Measurements from ENCODE around the gene KCNIP3.
"Not testable (repeated sequence)": the region's sequence is repeated elsewhere in the genome, so short reads cannot be mapped to it uniquely, and the experiment has no call there.

Gene KCNIP3

GRCh38 chr2:95296880-95297487 is at the start of gene KCNIP3:
TSS of gene KCNIP3 (plus strand) at chr2:95297347. CDS start at chr2:95297439, 92 bp downstream.
- no peak for DNase-seq (ENCODE audit: low spot score in 2 of 2)
- H3K4me1 ChIP-seq, result no peaks in the 10 kb centered on the region
- no peak within 1 kb of the TSS for H3K4me3 ChIP-seq
- H3K9me3 ChIP-seq, result no peaks in the 10 kb centered on the region
- in situ Hi-C loops (cut with MboI; ENCODE audit: low sequenced_read_pairs), result no loop called here
- no peaks in the 10 kb centered on the region for H3K36me3 ChIP-seq (replicated peaks)
- no peaks in the 10 kb centered on the region; the same call in 1 of the 2 replicates for H3K27me3 ChIP-seq (ENCODE audit: low read depth)

DNA sequence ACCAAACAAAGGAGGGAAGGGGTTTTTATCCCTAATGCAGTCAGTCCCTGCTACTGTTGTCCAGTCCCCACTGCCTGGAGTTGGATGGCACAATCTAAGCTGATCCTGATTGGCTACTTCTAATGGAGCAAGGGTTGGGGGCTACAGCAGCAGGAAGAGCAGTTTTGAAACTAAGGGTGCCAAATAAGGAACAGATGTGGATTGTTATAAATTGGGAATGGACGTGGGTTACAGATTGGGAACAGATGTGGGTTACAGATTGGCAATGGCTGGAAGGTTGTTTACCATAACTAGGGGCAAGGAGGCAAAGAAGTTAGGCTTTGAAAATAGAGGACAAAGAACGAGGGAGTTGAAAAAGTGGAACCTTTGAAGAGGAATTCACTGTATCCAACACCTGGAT is 38.9 kb upstream of the KCNIP3 start:
- H3K4me3 ChIP-seq, result no peak overlapping the region
- in situ Hi-C loops (cut with MboI; ENCODE audit: low sequenced_read_pairs), result no loop called here

GRCh38 chr2:95260028-95261023 is 36.8 kb upstream of the KCNIP3 start:
- H3K27me3 ChIP-seq (ENCODE audit: low read depth), result no peaks in the 10 kb centered on the region
- H3K4me1 ChIP-seq, result no peaks in the 10 kb centered on the region
- no peaks in the 10 kb centered on the region for H3K9me3 ChIP-seq
- no peak for DNase-seq (ENCODE audit: low spot score in 2 of 2)
- H3K36me3 ChIP-seq (replicated peaks), result no peaks in the 10 kb centered on the region
- H3K4me3 ChIP-seq, result no peak overlapping the region
- in situ Hi-C loops (cut with MboI; ENCODE audit: low sequenced_read_pairs), result no loop called here

More for the DNA sequence above, 38.9 kb upstream of the KCNIP3 start:
- H3K27me3 ChIP-seq (ENCODE audit: low read depth), result no peaks in the 10 kb centered on the region
- H3K36me3 ChIP-seq (replicated peaks), result no peaks in the 10 kb centered on the region
- DNase-seq (ENCODE audit: low spot score in 2 of 2), result no peak
- no peaks in the 10 kb centered on the region for H3K4me1 ChIP-seq
- H3K9me3 ChIP-seq, result no peaks in the 10 kb centered on the region

- Histone ChIP-seq H3K36me3 (replicated peaks) (no peaks in the 10 kb centered on the region), H3K4me1 (no peaks in the 10 kb centered on the region), H3K27me3 (ENCODE audit: low read depth) (no peaks in the 10 kb centered on the region), H3K9me3 (no peaks in the 10 kb centered on the region), H3K4me3 (no peak overlapping the region)
- no peak for DNase-seq (ENCODE audit: low spot score in 2 of 2)
- in situ Hi-C loops (cut with MboI; ENCODE audit: low sequenced_read_pairs), result no loop called here
Observed at GRCh38 chr2:95261602-95262001, 35.5 kb upstream of the KCNIP3 start.

GRCh38 chr2:95262896-95263542 is 34.1 kb upstream of the KCNIP3 start:
- DNase-seq (ENCODE audit: low spot score in 2 of 2), result no peak
- in situ Hi-C loops (cut with MboI; ENCODE audit: low sequenced_read_pairs), result no loop called here
- Histone ChIP-seq H3K9me3 (no peaks in the 10 kb centered on the region), H3K36me3 (replicated peaks) (no peaks in the 10 kb centered on the region), H3K4me1 (no peaks in the 10 kb centered on the region), H3K27me3 (ENCODE audit: low read depth) (no peaks in the 10 kb centered on the region), H3K4me3 (no peak overlapping the region)

DNA sequence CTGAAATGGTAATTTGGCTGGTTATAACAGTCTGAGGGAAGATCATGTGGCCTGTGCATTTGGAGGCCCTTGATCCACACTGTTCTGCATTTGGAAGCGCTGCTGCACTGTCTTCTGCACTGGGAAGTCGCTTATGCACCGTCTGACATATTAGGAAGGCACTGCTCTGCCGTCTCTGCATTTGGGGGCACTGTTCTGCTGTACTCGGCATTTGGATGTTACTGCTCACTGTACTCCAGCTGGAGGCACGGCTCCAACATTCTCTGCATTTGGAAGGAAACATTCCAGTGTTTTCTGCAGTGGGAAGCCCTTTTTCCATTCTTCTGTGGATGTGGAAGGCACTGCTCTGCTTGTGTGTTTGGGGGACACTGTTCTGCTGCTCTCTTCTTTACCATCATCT is 32.5 kb upstream of the KCNIP3 start:
- no peaks in the 10 kb centered on the region for H3K27me3 ChIP-seq (ENCODE audit: low read depth)
- H3K4me1 ChIP-seq, result no peaks in the 10 kb centered on the region
- no peaks in the 10 kb centered on the region for H3K36me3 ChIP-seq (replicated peaks)
- in situ Hi-C loops (cut with MboI; ENCODE audit: low sequenced_read_pairs), result no loop called here
- no peak overlapping the region for H3K4me3 ChIP-seq
- DNase-seq (ENCODE audit: low spot score in 2 of 2), result no peak
- no peaks in the 10 kb centered on the region for H3K9me3 ChIP-seq

DNA sequence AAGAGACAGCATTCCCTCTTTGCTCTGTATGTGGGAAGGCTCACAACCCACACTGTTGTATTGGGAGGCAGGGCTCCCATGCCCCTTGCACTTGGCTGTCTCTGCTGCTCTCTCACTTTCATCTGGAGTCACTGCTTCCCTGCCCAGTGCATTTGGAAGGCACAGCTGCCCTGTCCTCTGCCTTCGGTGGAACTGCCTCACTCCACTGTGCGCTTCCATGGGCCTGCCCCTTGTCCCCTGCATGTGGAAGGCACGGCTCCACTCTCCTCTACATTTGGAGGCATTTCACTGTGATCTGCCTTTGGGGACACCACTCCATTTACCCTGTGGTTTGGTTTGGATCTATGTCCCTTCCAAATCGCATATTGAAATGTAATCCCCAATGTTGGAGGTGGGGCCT is 32.0 kb upstream of the KCNIP3 start:
- in situ Hi-C loops (cut with MboI; ENCODE audit: low sequenced_read_pairs), result no loop called here
- H3K4me3 ChIP-seq, result no peak overlapping the region
- DNase-seq (ENCODE audit: low spot score in 2 of 2), result no peak
- no peaks in the 10 kb centered on the region for H3K9me3 ChIP-seq
- no peaks in the 10 kb centered on the region for H3K4me1 ChIP-seq
- H3K36me3 ChIP-seq (replicated peaks), result no peaks in the 10 kb centered on the region
- no peaks in the 10 kb centered on the region for H3K27me3 ChIP-seq (ENCODE audit: low read depth)

DNA sequence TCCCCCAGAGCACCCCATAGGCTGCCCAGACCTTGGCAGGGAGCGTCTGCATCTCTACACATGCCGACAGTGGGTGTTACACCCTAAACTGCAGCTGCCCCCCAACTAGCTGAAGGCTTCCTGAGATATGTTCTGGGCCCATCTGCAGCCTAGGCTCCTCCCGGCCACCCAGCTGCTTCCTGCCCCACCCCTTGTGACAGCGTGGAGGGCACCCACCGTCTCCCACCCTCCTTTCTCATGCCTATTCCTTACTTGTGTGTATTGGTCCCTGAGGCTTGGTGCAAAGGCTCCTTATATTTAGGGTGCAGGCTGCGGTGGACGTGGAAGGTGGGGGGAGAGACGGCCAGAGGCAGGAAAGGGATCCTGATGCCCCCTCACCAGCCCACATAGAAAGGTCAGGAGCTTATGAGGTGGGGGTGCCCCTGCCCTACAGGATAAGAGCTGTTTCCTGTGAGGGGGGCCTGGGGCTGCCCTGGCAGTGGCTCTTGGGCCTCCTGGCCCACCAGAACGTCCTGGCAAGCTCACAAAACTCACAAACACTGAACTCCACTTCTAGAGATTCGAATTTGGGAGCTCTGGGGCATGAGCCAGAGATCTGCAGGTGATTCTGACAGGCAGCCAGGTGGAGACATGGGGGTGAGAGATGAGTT is 30.2 kb upstream of the KCNIP3 start:
- in situ Hi-C loops (cut with MboI; ENCODE audit: low sequenced_read_pairs), result no loop called here
- no peaks in the 10 kb centered on the region for H3K9me3 ChIP-seq
- no peaks in the 10 kb centered on the region for H3K27me3 ChIP-seq (ENCODE audit: low read depth)
- H3K4me1 ChIP-seq, result no peaks in the 10 kb centered on the region
- H3K36me3 ChIP-seq (replicated peaks), result no peaks in the 10 kb centered on the region
- no peak overlapping the region for H3K4me3 ChIP-seq
- no peak for DNase-seq (ENCODE audit: low spot score in 2 of 2)

DNA sequence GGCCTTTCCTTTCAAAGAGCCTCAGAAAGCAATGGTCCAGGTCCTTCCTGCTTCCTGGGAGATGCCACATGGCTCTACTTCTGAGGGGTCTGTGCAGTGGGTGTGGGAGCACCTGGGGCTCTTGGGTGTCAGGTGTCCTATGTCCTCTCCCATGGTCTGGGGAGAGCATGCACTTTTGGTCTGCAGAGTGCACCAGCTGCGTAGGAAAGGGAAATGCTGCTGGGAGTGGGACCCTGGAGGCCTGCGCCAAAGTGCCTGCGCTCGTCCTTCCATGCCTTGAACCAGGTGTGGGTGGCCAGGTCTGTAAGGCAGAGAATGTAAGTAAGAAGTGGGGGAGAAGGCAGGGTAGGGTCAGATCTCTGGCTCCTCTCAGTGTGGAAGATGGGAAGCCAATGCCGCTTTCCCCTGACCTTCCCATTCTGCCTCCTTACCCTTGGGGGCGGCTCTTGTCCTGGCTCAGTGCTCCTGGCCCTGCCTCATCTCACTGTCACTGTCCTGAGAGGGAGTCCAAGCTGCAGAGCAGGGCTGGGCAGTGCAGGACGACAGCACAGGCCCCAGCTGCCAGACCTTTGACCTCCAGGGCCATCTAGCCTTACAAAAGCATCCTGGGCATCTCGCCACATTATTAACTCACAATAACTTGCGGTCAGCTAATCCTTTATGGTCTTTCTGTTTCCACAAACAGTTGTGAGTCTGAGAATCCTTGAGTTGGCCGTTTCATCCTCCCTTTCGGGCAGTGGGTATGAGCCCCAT is 29.5 kb upstream of the KCNIP3 start:
- no peak for DNase-seq (ENCODE audit: low spot score in 2 of 2)
- no peaks in the 10 kb centered on the region for H3K36me3 ChIP-seq (replicated peaks)
- no peaks in the 10 kb centered on the region for H3K9me3 ChIP-seq
- no peaks in the 10 kb centered on the region for H3K4me1 ChIP-seq
- in situ Hi-C loops (cut with MboI; ENCODE audit: low sequenced_read_pairs), result no loop called here
- no peaks in the 10 kb centered on the region for H3K27me3 ChIP-seq (ENCODE audit: low read depth)
- H3K4me3 ChIP-seq, result no peak overlapping the region

DNA sequence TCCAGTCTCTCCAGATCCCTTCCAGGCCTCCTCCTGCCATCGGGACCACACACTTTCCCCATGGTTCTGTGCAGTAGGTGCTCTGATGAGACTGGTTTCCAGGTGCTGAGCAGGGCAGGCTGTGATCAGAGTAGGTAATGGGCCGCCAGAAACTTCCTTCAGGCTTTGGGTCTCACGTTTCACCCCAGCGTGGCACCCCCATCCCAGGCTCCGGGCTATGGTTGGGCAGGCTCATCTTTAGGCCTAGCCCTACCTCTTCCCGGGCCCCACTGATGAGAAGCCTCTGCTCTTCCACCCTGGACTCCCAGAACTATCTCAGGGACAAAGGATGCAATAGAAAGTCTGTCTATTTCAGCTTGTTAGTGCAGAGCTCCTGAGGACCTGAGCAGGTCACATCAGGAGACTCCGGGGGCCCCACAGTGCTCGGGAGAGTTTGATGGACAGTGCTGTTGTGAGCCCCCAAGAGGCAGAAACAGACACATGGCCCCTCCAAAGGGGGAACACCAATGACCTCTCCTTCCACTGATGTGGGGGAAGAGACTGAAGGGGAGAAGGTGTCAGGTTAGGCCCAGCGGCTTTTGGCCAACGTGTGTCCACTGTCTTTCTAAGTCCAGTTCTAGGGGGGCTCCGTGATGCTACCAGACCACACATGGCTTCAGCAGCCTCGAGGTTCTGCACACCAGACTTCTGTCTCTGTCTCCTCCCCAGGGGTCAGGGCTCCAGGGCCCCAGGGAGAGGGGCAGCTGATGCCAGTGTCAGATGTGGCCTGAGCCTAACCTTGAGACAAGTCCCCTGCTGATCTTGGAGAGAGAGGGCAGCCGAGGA is 28.7 kb upstream of the KCNIP3 start:
- in situ Hi-C loops (cut with MboI; ENCODE audit: low sequenced_read_pairs), result no loop called here
- no peaks in the 10 kb centered on the region for H3K9me3 ChIP-seq

GRCh38 chr2:95269036-95269680 is 28.0 kb upstream of the KCNIP3 start:
- no peaks in the 10 kb centered on the region for H3K4me1 ChIP-seq
- no peak for DNase-seq (ENCODE audit: low spot score in 2 of 2)
- no peak overlapping the region for H3K4me3 ChIP-seq
- no peaks in the 10 kb centered on the region for H3K9me3 ChIP-seq
- H3K27me3 ChIP-seq (ENCODE audit: low read depth), result no peaks in the 10 kb centered on the region
- in situ Hi-C loops (cut with MboI; ENCODE audit: low sequenced_read_pairs), result no loop called here
- no peaks in the 10 kb centered on the region for H3K36me3 ChIP-seq (replicated peaks)

More for the DNA sequence above, 28.7 kb upstream of the KCNIP3 start:
- no peak for DNase-seq (ENCODE audit: low spot score in 2 of 2)
- Histone ChIP-seq H3K36me3 (replicated peaks) (no peaks in the 10 kb centered on the region), H3K4me1 (no peaks in the 10 kb centered on the region), H3K27me3 (ENCODE audit: low read depth) (no peaks in the 10 kb centered on the region), H3K4me3 (no peak overlapping the region)

DNA sequence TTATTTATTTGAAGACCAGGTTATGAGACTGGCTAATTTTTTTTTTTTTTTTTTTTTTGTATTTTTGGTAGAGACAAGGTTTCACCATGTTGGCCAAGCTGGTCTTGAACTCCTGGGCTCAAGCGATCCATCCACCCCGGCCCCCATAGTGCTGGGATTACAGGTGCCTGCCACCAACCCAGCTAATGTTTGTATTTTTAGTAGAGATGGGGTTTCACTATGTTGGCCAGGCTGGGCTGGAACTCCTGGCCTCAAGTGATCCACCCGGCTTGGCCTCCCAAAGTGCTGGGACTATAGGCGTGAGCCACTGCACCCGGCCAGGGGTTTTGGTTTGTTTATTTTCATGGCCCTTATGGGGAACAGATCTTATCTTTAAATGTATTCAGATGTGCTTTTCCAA is 27.4 kb upstream of the KCNIP3 start:
- H3K4me1 ChIP-seq; H3K36me3 ChIP-seq (replicated peaks); H3K27me3 ChIP-seq (ENCODE audit: low read depth); DNase-seq (ENCODE audit: low spot score in 2 of 2); H3K4me3 ChIP-seq; in situ Hi-C loops (cut with MboI; ENCODE audit: low sequenced_read_pairs); H3K9me3 ChIP-seq: not testable (repeated sequence)
